GM20431 (cell line): ENCODE data around the gene ADAMTS6.

Experiments used
- in situ Hi-C: fragments of 300-500 bp; cut with MseI, MboI; formaldehyde crosslinking; loops from one replicate; pipeline ENCODE4 v1.15.0; 2020; ENCODE audit warnings: low sequenced_read_pairs; ENCODE audit not compliant: unreplicated experiment

Gene ADAMTS6

DNA sequence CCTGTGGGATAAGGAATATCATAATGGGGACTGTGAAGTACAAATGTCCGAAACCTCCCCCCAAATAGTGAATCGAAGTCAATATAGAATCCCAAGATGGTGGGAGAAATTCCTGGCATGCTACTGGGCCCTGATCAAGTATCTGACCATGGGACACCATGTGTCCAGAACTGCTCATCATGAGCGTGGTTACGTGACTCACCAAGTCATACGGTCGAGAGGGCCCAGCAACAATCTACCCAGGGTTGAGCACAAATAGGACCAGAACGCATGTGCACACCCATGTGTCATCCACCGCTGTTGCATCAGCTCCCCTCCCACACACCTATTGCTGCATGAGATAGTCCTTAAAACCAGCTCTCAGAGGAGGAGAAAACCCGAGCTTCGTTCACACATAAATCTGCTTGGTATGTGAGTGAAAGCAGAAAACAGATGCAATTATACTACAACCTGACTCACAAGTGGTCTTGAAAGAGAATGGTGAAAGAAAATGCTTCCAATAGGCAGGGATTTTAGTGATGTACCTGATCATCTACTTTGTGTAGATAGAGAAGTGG is 359.8 kb downstream of the ADAMTS6 start:
- in situ Hi-C loops = no loop called here

- in situ Hi-C loops = no loop called here
Observed at GRCh38 chr5:65120371-65120967, 361.3 kb downstream of the ADAMTS6 start.

DNA sequence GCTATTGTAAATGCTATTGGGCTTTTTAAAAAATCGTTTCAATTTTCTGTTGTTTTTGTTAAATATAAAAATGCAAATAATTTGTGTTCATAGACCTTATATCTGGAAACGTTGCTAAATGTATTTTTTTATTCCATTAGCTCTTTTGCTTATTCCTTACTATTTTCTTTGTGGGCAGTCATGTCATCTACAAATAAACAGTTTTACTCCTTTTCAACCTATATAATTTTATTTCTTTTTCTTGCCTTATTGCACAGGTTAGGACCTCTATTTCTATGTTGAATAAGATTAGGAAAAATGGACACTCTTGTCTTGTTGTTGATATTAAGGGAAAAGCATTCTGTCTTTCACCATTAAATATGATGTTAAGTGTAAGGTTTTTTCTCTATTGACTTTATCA is 364.2 kb downstream of the ADAMTS6 start:
- in situ Hi-C loops = no loop called here

DNA sequence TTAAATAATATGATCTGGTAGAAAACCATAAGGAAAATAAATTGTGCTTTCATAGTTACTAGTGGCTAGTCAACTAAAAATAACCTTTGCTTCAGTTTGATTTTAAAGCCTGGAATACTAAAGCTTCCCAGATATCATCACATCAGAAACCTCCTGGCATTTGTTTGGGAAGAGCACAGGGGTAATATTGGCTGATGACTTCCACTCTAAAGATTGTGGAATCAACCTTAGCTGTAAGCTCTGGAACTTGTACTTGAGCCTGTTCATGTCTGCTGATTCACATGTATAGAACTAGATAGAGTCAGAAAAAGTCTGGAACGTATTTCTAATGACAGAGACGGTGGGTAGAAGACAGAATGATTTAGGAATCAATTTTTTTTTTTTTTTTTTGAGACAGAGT is 367.9 kb downstream of the ADAMTS6 start:
- in situ Hi-C loops = no loop called here

- in situ Hi-C loops = no loop called here
Observed at GRCh38 chr5:65111961-65112658, 369.6 kb downstream of the ADAMTS6 start.

- in situ Hi-C loops = no loop called here
Observed at GRCh38 chr5:65108786-65109743, 372.7 kb downstream of the ADAMTS6 start.

GRCh38 chr5:65105301-65105700 is 376.4 kb downstream of the ADAMTS6 start:
- in situ Hi-C loops = no loop called here

DNA sequence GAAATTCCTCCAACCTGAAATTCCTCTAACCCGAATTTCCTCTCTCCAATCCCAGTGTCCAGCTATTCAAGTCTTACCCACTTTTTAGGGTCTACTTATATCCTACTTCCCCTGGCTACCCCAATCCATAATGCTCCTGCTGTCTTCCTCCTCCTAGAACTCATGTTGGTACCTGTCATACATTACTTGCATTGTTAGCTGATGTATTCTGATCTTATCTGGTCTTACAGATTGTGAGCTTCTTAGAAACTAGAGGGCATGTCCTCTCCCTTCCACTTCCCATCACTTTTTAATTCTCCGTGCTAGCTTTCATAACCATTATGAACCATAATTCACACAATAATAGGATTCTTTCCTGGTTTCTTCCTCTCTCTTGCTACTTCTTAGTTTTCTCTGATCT is 376.9 kb downstream of the ADAMTS6 start:
- in situ Hi-C loops = no loop called here

DNA sequence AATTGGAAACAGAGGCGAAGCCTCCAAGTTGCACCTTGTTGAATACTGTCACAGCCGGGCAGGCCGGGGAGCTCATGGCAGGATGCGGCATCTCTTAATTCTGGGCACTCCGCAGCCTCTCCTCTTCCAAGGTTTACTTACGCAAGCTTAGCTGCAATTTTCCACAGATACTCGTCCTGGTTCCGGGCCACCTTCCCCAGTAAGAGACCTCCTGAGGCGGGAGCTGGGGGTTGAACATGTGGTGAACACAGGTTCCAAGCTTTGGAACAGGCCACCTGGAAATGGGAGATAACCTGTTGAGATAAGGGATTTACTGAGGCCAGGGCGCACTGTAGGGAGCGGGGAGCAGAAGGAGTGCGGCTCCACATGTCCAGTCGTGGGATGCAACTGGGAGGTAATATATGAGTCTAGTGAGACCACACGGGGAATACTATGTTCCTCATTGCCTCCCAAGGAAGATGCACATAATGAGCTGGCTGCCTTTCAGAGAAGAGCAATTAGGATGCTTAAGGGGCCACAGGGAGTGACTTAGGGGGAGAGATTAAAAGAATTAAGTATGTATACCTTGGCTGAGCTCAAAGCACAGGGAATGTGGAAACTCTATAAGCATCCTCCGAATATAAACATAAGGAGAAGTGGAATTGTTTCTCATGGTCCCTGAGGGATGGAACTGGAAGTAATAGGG is 377.8 kb downstream of the ADAMTS6 start:
- in situ Hi-C loops = no loop called here

DNA sequence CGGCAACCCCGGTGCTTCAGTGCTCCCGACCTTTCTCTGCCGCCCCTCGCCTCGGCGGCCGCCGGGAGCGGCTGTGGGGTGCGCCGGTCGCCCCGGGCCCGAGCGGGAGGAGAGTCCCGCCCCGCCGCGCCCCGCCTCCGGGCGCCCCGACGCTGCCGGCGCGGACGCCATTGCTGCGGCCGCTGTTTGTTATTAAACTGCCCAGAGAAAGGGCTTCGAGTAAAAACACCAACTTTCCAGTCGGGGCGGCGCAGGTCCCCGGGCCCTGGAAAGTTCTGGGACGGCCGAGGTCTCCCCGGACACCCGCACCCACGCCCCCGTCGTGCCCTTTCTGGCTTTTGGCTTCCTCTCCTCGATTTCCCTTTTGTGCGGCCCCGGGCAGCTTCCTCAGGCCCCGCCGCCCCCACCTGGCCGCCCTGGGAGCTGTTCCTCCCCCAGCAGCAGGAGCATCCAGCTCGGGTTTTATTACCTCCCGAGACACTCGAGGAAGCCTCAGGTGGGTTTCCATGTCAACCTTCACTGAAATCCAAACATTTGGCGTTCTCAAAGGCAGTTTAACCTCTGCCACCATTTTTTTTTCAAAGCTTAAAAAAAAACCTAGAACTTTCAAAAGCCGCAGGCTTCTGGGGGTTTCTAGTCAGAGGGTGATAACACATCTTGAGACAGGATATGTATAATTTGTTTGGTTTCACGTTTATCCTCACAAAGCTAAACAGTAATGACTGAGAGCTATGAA is 378.6 kb downstream of the ADAMTS6 start:
- in situ Hi-C loops = no loop called here

DNA sequence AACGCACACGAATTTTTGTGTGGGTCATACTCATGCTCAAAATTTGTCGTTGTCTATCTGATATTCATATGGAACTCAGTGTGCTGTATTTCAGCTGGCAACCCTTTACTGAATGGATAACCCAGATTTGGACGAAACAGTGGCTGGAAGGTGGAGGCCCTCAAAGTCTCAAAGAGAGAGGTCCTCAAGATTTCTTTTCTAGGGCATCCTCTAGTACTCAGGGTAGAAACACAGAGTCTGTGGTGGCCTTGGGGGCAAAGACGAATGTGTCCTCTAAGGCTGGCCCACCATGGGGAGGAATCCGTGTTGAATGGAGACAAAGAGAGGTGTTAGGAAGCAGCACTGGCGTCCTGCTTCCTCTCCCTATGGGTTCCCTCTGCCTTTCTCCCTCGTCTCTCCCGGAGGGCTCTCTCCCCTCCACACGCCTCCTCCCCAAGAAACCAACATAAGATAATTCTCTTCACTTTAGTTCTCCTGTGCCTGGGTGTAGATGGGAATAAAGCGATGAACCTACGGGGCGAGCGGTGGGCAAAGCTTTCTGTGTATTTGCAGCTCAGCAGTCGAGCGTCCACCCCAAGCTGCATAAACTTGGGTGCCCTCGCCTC is 379.2 kb downstream of the ADAMTS6 start:
- in situ Hi-C loops = no loop called here

- in situ Hi-C loops = no loop called here
Observed at GRCh38 chr5:65101632-65102100, 380.1 kb downstream of the ADAMTS6 start.

GRCh38 chr5:65100911-65101631 is 380.6 kb downstream of the ADAMTS6 start:
- in situ Hi-C loops = no loop called here
